Omental fat pad (tissue), 4 donors: ENCODE data around the gene CTDNEP1. TPM values are rescaled to one million over a fixed set of nuclear protein-coding genes. Genes with fewer than 3 reads are reported as not detected.

Source experiments
- ATAC-seq: fragments of 150-250 bp; one replicate; pipeline ENCODE4 v1.9.1; 2016; ENCODE audit warnings: mild to moderate bottlenecking, moderate library complexity; ENCODE audit not compliant: low FRiP score
- DNase-seq: peaks from one replicate; pipeline ENCODE4 v3.0.0-alpha.2; 2019; ENCODE audit warnings: low spot score
- total RNA-seq, 4 donors: library from RNA; depleted of rRNA; stranded (reverse); fragments of >200 nt; gene quantifications; one replicate each; pipeline ENCODE4 v1.1.0, GENCODE V29; 2016
- TF ChIP-seq, protein P1 (sequence below), 3 donors: fragments of 450-650 bp; IDR thresholded peaks; one replicate each; pipeline ENCODE4 v1.5.1; 2016 to 2017; ENCODE audit warnings: antibody characterized with exemption in 3 of 3, mild to moderate bottlenecking in 3 of 3, moderate library complexity in 2 of 3

Gene CTDNEP1
- total RNA-seq, 4 donors from 2014 or later = 47.9 to 66.2 (median 61.8) TPM

DNA sequence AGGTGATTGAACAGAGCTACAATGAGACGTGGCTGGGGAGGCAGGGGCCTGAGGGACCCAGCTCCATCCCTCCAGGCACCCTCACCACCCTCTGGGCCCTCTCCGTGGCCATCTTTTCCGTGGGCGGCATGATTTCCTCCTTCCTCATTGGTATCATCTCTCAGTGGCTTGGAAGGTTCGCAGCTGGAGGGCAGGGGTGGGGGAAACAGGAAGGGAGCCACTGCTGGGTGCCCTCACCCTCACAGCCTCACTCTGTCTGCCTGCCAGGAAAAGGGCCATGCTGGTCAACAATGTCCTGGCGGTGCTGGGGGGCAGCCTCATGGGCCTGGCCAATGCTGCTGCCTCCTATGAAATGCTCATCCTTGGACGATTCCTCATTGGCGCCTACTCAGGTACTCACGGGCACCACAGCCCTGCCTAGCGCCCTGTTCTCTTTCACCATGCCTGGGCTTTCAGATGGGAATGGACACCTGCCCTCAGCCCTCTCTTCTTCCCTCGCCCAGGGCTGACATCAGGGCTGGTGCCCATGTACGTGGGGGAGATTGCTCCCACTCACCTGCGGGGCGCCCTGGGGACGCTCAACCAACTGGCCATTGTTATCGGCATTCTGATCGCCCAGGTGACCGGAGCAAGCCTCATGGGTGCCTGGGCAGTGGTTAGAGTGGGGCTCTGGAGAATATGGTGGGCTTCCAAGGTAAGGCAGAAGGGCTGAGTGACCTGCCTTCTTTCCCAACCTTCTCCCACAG, 32.1 kb upstream of the CTDNEP1 start:
- TF ChIP-seq, protein P1, sequence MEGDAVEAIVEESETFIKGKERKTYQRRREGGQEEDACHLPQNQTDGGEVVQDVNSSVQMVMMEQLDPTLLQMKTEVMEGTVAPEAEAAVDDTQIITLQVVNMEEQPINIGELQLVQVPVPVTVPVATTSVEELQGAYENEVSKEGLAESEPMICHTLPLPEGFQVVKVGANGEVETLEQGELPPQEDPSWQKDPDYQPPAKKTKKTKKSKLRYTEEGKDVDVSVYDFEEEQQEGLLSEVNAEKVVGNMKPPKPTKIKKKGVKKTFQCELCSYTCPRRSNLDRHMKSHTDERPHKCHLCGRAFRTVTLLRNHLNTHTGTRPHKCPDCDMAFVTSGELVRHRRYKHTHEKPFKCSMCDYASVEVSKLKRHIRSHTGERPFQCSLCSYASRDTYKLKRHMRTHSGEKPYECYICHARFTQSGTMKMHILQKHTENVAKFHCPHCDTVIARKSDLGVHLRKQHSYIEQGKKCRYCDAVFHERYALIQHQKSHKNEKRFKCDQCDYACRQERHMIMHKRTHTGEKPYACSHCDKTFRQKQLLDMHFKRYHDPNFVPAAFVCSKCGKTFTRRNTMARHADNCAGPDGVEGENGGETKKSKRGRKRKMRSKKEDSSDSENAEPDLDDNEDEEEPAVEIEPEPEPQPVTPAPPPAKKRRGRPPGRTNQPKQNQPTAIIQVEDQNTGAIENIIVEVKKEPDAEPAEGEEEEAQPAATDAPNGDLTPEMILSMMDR (IDR thresholded peaks at IDR 0.05) = no peak
- no peak for DNase-seq
- no peak for ATAC-seq

DNA sequence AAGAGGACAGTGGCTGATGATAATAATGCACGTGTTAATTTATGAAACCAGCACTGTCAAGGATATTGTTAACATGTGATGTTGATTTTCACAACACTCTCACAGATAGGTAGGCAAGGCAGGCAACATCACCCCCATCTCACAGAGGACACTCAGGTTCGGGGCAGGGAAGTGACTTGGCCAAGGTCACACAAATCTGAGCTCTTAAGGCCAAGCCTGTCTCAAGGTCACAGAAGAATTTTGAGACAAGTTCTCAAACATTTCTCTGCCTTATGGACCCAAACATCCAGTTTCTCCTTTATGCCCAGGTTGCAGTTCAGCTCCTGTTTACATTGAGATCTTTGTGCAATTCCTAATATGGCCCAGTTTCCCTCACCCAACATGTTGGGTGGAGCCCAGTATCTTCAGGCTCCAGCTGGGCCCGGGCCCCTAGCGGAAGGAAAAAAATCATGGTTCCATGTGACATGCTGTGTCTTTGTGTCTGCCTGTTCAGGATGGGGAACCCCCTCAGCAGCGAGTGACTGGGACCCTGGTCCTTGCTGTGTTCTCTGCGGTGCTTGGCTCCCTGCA, 31.3 kb upstream of the CTDNEP1 start:
- ATAC-seq (no peak), DNase-seq (no peak)
- TF ChIP-seq, protein P1 (IDR thresholded peaks at IDR 0.05) = no peak

DNA sequence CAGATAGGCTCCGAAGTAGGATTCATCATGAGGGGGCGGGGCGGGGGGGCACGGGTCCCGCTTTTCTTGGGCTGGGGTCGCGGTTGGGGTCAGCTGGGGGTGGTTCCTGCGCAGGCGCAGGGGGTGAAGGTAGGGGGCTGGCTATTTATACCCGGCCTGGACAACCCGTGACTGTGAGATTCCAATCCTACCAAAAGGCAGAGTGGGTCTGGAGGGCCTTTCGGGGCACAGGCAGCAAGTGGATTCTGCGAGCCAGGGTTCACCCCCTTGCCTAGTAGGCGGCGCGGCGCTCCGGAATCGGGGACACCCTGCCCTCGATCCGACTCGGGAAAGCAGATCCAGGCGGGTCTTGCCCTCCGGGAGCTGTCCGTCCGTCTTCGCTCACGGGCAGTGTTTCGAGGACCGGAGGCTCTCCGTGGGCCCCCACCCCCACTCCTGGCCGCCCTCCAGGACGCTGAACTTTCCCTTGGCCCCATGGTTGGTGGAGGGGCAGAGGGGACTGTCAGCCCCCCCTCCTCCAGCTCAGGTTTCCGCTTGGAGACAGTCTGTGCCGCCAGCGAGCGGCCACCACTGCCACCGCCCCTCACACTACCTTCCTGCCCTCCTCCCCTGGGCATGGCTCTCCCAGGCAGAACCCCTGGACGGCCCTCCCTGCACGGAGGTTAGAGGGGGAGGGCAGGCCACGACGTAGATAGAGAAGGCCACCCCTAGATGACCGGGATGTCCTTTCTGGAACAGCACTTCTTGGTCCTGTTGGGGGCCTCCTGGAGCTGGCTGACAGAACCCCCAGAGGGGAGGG, 30.6 kb upstream of the CTDNEP1 start:
- TF ChIP-seq, protein P1 (IDR thresholded peaks at IDR 0.05) = no peak
- DNase-seq = no peak
- ATAC-seq = no peak

DNA sequence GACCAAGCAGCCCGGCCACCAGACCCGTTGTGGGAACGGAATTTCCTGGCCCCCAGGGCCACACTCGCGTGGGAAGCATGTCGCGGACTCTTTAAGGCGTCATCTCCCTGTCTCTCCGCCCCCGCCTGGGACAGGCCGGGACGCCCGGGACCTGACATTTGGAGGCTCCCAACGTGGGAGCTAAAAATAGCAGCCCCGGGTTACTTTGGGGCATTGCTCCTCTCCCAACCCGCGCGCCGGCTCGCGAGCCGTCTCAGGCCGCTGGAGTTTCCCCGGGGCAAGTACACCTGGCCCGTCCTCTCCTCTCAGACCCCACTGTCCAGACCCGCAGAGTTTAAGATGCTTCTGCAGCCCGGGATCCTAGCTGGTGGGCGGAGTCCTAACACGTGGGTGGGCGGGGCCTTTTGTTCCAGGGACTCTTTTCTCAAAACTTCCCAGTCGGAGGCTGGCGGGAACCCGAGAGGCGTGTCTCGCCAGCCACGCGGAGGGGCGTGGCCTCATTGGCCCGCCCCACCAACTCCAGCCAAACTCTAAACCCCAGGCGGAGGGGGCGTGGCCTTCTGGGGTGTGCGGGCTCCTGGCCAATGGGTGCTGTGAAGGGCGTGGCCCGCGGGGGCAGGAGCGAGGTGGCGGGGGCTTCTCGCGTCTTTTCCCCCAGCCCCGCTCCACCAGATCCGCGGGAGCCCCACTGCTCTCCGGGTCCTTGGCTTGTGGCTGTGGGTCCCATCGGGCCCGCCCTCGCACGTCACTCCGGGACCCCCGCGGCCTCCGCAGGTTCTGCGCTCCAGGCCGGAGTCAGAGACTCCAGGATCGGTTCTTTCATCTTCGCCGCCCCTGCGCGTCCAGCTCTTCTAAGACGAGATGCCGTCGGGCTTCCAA, 29.8 kb upstream of the CTDNEP1 start, which contains the start of gene SLC2A4:
TSS of gene SLC2A4 (plus strand) at position 645 of the 879 bp plus-strand sequence. CDS start at position 862, 217 bp downstream.
- ATAC-seq (peak; percentile 90), DNase-seq (peak; percentile 90)
- TF ChIP-seq, protein P1 (IDR thresholded peaks at IDR 0.05) = no peak

DNA sequence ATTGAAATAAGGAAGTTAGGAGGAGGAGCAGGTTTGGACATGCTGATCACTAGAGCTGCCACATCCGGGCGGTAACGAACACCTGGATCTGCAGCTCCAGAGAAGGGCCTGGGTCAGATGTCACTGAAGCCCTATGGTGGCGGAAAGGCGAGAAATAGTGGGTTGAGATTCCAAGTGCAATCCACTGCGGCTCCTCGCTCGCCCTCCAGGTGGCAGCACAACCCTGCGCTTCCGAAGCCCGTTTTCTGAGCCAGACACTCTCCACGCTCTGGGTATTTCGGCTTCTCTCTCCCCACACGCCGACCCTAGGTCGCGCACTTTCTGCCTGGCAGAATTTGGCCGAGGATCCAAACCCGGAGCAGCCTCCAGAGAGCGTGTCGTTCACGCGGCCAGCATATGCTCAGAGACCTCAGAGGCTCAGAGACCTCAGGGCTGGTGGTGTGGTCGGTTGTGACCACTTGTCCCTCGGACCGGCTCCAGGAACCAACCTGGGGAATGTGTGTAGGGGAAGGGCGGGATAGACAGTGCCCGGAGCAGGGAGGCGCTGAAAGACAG, 29.1 kb upstream of the CTDNEP1 start:
- ATAC-seq (peak; percentile 82), DNase-seq (peak; percentile 70)
- TF ChIP-seq, protein P1 (IDR thresholded peaks at IDR 0.05) = peak in 2 of 3 donors; percentile 30 to 81

DNA sequence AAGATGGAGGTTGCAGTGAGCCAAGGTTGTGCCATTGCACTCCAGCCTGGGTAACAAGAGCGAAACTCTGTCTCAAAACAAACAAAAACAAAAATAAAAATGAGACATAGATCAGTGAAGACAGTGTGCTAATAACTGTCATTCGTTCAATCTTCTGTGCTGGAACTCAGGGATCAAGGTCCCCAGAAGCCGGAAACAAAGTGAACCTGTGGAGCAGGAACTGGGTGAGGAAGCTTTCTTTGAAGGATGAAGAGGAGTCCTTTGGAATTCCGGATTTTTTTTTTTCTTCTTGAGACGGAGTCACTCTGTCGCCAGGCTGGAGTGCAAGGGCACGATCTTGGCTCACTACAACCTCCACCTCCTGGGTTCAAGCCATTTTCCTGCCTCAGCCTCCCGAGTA, 27.9 kb upstream of the CTDNEP1 start:
- TF ChIP-seq, protein P1 (IDR thresholded peaks at IDR 0.05) = no peak
- ATAC-seq (no peak), DNase-seq (no peak)
